Neutrophil (primary cell): ENCODE data around the gene DUSP2.

Source experiments
- H3K27ac ChIP-seq: fragments of 200-600 bp; sonication (generic); 2 replicates; pipeline ENCODE4 v1.5.1; 2016; ENCODE audit warnings: mild to moderate bottlenecking, moderate library complexity
- H3K27me3 ChIP-seq: fragments of 200-600 bp; sonication (generic); 2 replicates; pipeline ENCODE4 v1.6.0; 2016; ENCODE audit warnings: mild to moderate bottlenecking
- H3K36me3 ChIP-seq: fragments of 200-600 bp; sonication (generic); 2 replicates; pipeline ENCODE4 v1.5.1; 2017
- H3K4me1 ChIP-seq, 2 experiments: fragments of 200-600 bp in 1 of 2; sonication (generic) in 1 of 2; 1 replicate in 1 of 2; 2 replicates in 1 of 2; pipeline versions ENCODE4 v1.5.1 to v1.6.1; 2013 to 2016; ENCODE audit warnings: low read depth in 1 of 2, low read length in 1 of 2, mild to moderate bottlenecking in 1 of 2, moderate library complexity in 1 of 2; ENCODE audit not compliant: control insufficient read depth in 1 of 2, insufficient read depth in 1 of 2
- H3K4me3 ChIP-seq, 2 experiments: fragments of 200-600 bp in 1 of 2; sonication (generic) in 1 of 2; 1 replicate in 1 of 2; 2 replicates in 1 of 2; pipeline ENCODE4 v1.5.1; 2013 to 2016; ENCODE audit warnings: low read depth in 1 of 2, low read length in 1 of 2, mild to moderate bottlenecking in 1 of 2, moderate library complexity in 1 of 2
- H3K9me3 ChIP-seq: fragments of 200-600 bp; sonication (generic); 2 replicates; pipeline ENCODE4 v1.5.1; 2016
- TF ChIP-seq, protein P1 (sequence below): fragments of 200-600 bp; sonication (generic); IDR thresholded peaks from 2 replicates; pipeline ENCODE4 v1.5.1; 2016; ENCODE audit warnings: antibody characterized with exemption

Gene DUSP2

DNA sequence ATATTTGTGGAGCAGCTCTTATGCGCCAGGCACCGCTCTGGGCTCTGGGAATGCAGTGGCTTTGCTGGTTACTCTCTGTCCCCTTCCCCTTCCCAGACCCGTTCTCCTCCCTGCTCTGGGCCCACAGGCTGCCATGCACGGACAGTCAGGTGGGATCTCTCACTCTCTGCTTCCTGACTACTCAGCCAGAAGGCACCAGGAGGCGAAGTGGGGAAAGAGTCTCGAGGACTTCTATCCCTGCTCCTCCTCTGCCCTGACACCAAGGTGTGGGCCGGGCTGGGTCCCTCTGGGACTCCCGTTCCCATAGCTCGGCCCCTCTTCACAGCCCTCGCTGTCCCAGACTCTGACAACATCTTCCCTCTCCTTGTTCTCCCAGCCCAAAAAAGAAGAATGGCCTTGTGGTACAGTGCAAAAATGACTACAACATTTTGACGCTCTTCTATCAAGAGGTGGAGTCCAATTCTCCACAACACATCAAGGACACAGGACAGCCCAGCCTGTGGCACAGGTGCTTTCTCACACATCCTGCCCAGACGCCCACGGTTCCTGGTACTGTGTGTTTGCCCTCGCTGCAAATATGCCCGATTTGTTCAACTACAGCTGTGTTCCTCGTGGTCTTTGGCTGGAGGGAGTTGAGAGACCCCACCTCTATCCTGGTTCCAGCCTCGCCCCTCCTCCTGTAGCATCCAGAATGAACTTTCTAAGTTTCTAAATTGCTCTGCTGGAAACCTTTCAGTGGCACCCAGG lies 14.0 kb upstream of the DUSP2 start:
- TF ChIP-seq, protein P1, sequence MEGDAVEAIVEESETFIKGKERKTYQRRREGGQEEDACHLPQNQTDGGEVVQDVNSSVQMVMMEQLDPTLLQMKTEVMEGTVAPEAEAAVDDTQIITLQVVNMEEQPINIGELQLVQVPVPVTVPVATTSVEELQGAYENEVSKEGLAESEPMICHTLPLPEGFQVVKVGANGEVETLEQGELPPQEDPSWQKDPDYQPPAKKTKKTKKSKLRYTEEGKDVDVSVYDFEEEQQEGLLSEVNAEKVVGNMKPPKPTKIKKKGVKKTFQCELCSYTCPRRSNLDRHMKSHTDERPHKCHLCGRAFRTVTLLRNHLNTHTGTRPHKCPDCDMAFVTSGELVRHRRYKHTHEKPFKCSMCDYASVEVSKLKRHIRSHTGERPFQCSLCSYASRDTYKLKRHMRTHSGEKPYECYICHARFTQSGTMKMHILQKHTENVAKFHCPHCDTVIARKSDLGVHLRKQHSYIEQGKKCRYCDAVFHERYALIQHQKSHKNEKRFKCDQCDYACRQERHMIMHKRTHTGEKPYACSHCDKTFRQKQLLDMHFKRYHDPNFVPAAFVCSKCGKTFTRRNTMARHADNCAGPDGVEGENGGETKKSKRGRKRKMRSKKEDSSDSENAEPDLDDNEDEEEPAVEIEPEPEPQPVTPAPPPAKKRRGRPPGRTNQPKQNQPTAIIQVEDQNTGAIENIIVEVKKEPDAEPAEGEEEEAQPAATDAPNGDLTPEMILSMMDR, result no peak
- H3K36me3 ChIP-seq, result no peaks in the 10 kb centered on the region
- H3K27ac ChIP-seq, result no peak overlapping the region
- peaks cover 6 to 8% of the 10 kb centered on the region in 2 experiments for H3K4me1 ChIP-seq
- H3K9me3 ChIP-seq, result no peaks in the 10 kb centered on the region
- H3K27me3 ChIP-seq, result no peaks in the 10 kb centered on the region
- no peak overlapping the region for H3K4me3 ChIP-seq

DNA sequence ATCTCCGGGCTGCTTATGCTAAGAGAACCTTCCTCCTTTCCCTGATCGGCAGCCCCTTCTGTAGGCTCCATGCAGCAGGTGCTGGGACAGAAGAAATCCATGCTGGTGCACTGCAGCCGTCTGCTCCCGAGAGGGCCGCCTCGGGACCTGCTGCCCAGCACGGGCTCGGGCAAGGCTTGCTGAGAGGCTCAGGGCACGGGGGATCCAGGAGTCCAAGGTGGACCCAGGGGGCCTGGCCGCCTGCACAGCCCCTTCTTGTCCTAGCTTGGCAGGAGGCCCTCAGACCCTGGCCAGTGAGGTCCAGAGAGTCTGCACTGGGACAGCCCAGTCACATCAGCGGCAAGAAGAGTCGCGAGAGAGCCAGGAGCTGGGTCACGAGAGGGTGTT lies 13.3 kb upstream of the DUSP2 start:
- H3K4me3 ChIP-seq, result no peak overlapping the region
- no peaks in the 10 kb centered on the region for H3K27me3 ChIP-seq
- TF ChIP-seq, protein P1, result no peak
- no peaks in the 10 kb centered on the region for H3K36me3 ChIP-seq
- H3K27ac ChIP-seq, result no peak overlapping the region
- H3K4me1 ChIP-seq, result peaks cover 6 to 8% of the 10 kb centered on the region in 2 experiments
- no peaks in the 10 kb centered on the region for H3K9me3 ChIP-seq

GRCh38 chr2:96157649-96158553 lies 12.7 kb upstream of the DUSP2 start:
- Histone ChIP-seq H3K4me1 (peaks cover 6 to 8% of the 10 kb centered on the region in 2 experiments), H3K27ac (no peak overlapping the region), H3K4me3 (no peak overlapping the region), H3K36me3 (no peaks in the 10 kb centered on the region), H3K27me3 (no peaks in the 10 kb centered on the region), H3K9me3 (no peaks in the 10 kb centered on the region)
- TF ChIP-seq, protein P1, result no peak

- no peak overlapping the region for H3K4me3 ChIP-seq
- no peaks in the 10 kb centered on the region for H3K27me3 ChIP-seq
- TF ChIP-seq, protein P1, result no peak
- H3K4me1 ChIP-seq, result peaks cover 6 to 8% of the 10 kb centered on the region in 2 experiments
- no peaks in the 10 kb centered on the region for H3K36me3 ChIP-seq
- no peaks in the 10 kb centered on the region for H3K9me3 ChIP-seq
- no peak overlapping the region for H3K27ac ChIP-seq
Measured at GRCh38 chr2:96156926-96157648, 11.8 kb upstream of the DUSP2 start.

DNA sequence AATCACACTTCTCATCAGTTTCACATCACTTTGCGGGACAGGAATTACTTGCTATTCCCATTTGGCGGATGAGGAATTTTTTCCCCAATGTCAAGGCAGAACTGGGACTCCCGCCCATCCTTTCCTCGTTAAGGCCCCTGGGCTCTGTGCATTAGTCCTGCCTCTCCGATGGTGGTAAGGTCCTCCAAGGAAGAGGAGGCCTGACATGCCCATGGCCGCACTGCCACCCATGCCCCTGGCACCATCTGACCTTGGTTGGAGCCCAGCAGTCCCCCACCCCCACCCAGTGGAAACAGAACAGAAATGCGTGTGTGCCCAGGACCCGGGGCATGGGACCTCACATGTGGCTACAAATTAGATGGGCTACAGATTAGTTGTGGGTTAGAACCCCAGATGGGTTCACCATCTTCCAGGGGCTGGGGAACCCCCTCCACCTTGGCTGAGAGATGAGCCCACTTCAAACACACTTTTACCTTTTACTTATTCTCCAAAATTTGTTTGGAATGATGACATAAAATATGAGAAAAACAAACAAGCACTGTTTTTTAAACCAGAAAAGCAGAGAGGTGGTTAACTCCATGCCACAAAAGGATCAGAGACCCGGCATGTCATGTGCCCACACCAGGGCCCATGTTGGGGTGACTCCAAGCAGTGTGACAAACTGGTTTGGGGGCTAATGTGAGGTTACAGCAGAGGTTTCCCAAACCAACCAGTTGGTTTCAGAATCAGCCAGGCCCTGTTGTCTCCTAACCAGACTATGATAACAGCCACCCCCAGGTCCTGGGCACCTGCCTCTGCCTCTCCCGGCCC lies 11.0 kb upstream of the DUSP2 start:
- no peaks in the 10 kb centered on the region for H3K27me3 ChIP-seq
- TF ChIP-seq, protein P1, result no peak
- no peak overlapping the region for H3K27ac ChIP-seq
- H3K9me3 ChIP-seq, result no peaks in the 10 kb centered on the region
- H3K4me1 ChIP-seq, result peaks cover 6 to 8% of the 10 kb centered on the region in 2 experiments
- no peaks in the 10 kb centered on the region for H3K36me3 ChIP-seq
- no peak overlapping the region for H3K4me3 ChIP-seq
